Measurements from ENCODE around the gene B3GALNT1.

Gene B3GALNT1, protein sequence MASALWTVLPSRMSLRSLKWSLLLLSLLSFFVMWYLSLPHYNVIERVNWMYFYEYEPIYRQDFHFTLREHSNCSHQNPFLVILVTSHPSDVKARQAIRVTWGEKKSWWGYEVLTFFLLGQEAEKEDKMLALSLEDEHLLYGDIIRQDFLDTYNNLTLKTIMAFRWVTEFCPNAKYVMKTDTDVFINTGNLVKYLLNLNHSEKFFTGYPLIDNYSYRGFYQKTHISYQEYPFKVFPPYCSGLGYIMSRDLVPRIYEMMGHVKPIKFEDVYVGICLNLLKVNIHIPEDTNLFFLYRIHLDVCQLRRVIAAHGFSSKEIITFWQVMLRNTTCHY

GRCh38 chr3:161104561-161105551 lies at the start of gene B3GALNT1:
Gene B3GALNT1 (minus strand): TSS chr3:161105349. CDS start chr3:161086754, 18,595 bp downstream.
- H3K36me3 Mint-ChIP-seq (ENCODE audit: low read depth) = no peaks in the 10 kb centered on the region
- H3K4me3 Mint-ChIP-seq = peak within 1 kb of the TSS; percentile 81
- peaks cover 24% of the 10 kb centered on the region for H3K27me3 Mint-ChIP-seq
- peaks cover 13% of the 10 kb centered on the region for H3K4me1 Mint-ChIP-seq (ENCODE audit: low read depth)
- no peak within 1 kb of the TSS for H3K27ac Mint-ChIP-seq
- no peaks in the 10 kb centered on the region for H3K9me3 Mint-ChIP-seq

DNA sequence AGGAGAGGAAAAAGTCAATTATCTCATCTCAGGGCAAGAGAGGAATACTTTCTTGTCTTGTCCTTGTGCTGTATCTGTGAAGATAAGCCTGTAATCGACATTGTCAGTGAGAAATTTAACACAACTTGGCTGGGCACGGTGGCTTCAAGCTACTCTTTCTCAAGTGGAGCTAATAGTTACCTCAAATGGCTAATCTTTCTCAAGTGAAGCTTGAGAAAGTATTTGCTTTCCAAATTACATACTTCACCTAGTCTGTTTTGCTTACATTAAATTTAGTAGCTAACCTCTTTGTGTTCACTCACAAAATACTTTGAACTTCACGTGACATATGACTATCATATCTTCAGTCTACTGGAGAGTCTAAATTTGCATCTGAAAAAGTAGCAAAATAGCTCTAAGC lies 48.3 kb upstream of the B3GALNT1 start:
- no peaks in the 10 kb centered on the region for H3K9me3 Mint-ChIP-seq
- H3K4me3 Mint-ChIP-seq = no peak overlapping the region
- H3K36me3 Mint-ChIP-seq (ENCODE audit: low read depth) = no peaks in the 10 kb centered on the region
- no peaks in the 10 kb centered on the region for H3K4me1 Mint-ChIP-seq (ENCODE audit: low read depth)
- H3K27ac Mint-ChIP-seq = no peak overlapping the region
- peaks cover 11% of the 10 kb centered on the region for H3K27me3 Mint-ChIP-seq

- Mint-ChIP-seq H3K27ac (no peak overlapping the region), H3K27me3 (peaks cover 8% of the 10 kb centered on the region), H3K9me3 (no peaks in the 10 kb centered on the region), H3K36me3 (ENCODE audit: low read depth) (no peaks in the 10 kb centered on the region), H3K4me1 (ENCODE audit: low read depth) (no peaks in the 10 kb centered on the region), H3K4me3 (no peak overlapping the region)
These were observed 44.9 kb upstream of the B3GALNT1 start for GRCh38 chr3:161150001-161150525.

- H3K9me3 Mint-ChIP-seq = no peaks in the 10 kb centered on the region
- H3K36me3 Mint-ChIP-seq (ENCODE audit: low read depth) = no peaks in the 10 kb centered on the region
- H3K27ac Mint-ChIP-seq = no peak overlapping the region
- no peak overlapping the region for H3K4me3 Mint-ChIP-seq
- peaks cover 8% of the 10 kb centered on the region for H3K27me3 Mint-ChIP-seq
- no peaks in the 10 kb centered on the region for H3K4me1 Mint-ChIP-seq (ENCODE audit: low read depth)
These were observed 44.4 kb upstream of the B3GALNT1 start for GRCh38 chr3:161149529-161149928.

GRCh38 chr3:161148832-161149475 lies 43.8 kb upstream of the B3GALNT1 start:
- Mint-ChIP-seq H3K27ac (no peak overlapping the region), H3K9me3 (no peaks in the 10 kb centered on the region), H3K4me1 (ENCODE audit: low read depth) (no peaks in the 10 kb centered on the region), H3K27me3 (peaks cover 8% of the 10 kb centered on the region), H3K4me3 (no peak overlapping the region), H3K36me3 (ENCODE audit: low read depth) (no peaks in the 10 kb centered on the region)

- H3K4me3 Mint-ChIP-seq = no peak overlapping the region
- no peaks in the 10 kb centered on the region for H3K36me3 Mint-ChIP-seq (ENCODE audit: low read depth)
- H3K4me1 Mint-ChIP-seq (ENCODE audit: low read depth) = no peaks in the 10 kb centered on the region
- H3K27ac Mint-ChIP-seq = no peak overlapping the region
- no peaks in the 10 kb centered on the region for H3K9me3 Mint-ChIP-seq
- peaks cover 8% of the 10 kb centered on the region for H3K27me3 Mint-ChIP-seq
These were observed 37.3 kb upstream of the B3GALNT1 start for GRCh38 chr3:161142486-161142885.

DNA sequence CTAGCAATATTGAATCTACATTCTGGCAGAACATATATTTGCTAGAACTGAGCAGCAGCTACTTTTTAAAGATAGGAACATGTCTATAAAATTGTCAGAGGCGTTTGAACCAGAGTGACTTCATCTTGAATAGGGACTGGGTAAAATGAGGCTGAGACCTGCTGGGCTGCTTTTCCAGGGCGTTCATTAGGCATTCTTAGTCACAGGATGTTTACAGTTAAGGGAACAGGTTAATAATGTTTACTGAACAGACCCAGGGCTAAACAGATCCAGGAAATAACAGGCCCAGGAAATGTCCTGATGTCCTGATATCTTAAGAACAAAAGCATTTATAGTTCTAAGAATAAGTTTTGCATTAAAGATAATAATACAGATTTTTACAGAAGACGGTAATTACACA lies 34.5 kb upstream of the B3GALNT1 start:
- peaks cover 4% of the 10 kb centered on the region for H3K27me3 Mint-ChIP-seq
- no peaks in the 10 kb centered on the region for H3K9me3 Mint-ChIP-seq
- no peaks in the 10 kb centered on the region for H3K36me3 Mint-ChIP-seq (ENCODE audit: low read depth)
- no peaks in the 10 kb centered on the region for H3K4me1 Mint-ChIP-seq (ENCODE audit: low read depth)
- no peak overlapping the region for H3K4me3 Mint-ChIP-seq
- H3K27ac Mint-ChIP-seq = no peak overlapping the region

GRCh38 chr3:161137260-161137659 lies 32.1 kb upstream of the B3GALNT1 start:
- no peak overlapping the region for H3K27ac Mint-ChIP-seq
- no peaks in the 10 kb centered on the region for H3K4me1 Mint-ChIP-seq (ENCODE audit: low read depth)
- H3K4me3 Mint-ChIP-seq = no peak overlapping the region
- H3K36me3 Mint-ChIP-seq (ENCODE audit: low read depth) = no peaks in the 10 kb centered on the region
- peaks cover 4% of the 10 kb centered on the region for H3K27me3 Mint-ChIP-seq
- no peaks in the 10 kb centered on the region for H3K9me3 Mint-ChIP-seq

DNA sequence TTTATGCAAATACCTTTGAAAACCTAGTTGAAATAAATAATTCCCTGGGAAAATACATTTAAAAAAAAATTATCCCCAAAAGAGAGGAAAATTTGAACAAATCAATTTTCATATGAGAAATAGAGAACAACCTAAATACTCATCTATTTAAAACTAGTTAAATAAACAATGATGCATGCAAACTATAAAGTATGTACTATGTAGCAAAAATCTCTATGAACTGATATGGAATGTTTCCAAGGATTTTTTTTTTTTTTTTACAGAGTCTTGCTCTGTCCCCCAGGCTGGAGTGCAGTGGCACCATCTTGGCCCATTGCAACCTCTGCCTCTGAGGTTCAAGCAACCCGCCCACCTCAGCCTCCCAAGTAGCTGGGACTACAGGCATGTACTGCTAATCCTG lies 27.2 kb upstream of the B3GALNT1 start:
- Mint-ChIP-seq H3K4me1 (ENCODE audit: low read depth) (no peaks in the 10 kb centered on the region), H3K9me3 (no peaks in the 10 kb centered on the region), H3K27me3 (no peaks in the 10 kb centered on the region), H3K36me3 (ENCODE audit: low read depth) (no peaks in the 10 kb centered on the region), H3K4me3 (no peak overlapping the region), H3K27ac (no peak overlapping the region)

- Mint-ChIP-seq H3K27ac (no peak overlapping the region), H3K36me3 (ENCODE audit: low read depth) (peaks cover 4% of the 10 kb centered on the region), H3K4me3 (no peak overlapping the region), H3K4me1 (ENCODE audit: low read depth) (no peaks in the 10 kb centered on the region), H3K9me3 (peaks cover 14% of the 10 kb centered on the region), H3K27me3 (peaks cover 8% of the 10 kb centered on the region)
These were observed 21.3 kb upstream of the B3GALNT1 start for GRCh38 chr3:161126495-161126894.

DNA sequence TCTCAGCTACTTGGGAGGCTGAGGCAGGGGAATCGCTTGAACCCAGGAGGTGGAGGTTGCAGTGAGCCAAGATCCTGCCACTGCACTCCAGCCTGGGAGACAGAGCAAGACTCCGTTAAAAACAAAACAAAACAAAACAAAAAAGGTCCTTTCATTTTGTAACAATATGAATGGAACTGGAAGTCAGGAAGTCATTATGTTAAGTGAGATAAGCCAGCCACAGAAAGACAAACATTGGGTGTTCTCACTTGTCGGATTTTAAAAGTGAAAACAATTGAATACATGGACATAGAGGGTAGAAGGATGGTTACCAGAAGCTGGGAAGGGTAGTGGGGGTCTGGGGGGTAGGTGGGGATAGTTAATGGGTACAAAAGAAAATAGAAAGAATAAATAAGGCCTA lies 12.5 kb upstream of the B3GALNT1 start:
- H3K9me3 Mint-ChIP-seq = peaks cover 27% of the 10 kb centered on the region
- H3K27me3 Mint-ChIP-seq = peaks cover 32% of the 10 kb centered on the region
- no peak overlapping the region for H3K4me3 Mint-ChIP-seq
- H3K27ac Mint-ChIP-seq = no peak overlapping the region
- H3K4me1 Mint-ChIP-seq (ENCODE audit: low read depth) = no peaks in the 10 kb centered on the region
- no peaks in the 10 kb centered on the region for H3K36me3 Mint-ChIP-seq (ENCODE audit: low read depth)

- H3K9me3 Mint-ChIP-seq = no peaks in the 10 kb centered on the region
- H3K36me3 Mint-ChIP-seq (ENCODE audit: low read depth) = no peaks in the 10 kb centered on the region
- no peak overlapping the region for H3K4me3 Mint-ChIP-seq
- H3K4me1 Mint-ChIP-seq (ENCODE audit: low read depth) = peaks cover 13% of the 10 kb centered on the region
- H3K27me3 Mint-ChIP-seq = peaks cover 37% of the 10 kb centered on the region
- H3K27ac Mint-ChIP-seq = no peak overlapping the region
These were observed 3.7 kb upstream of the B3GALNT1 start for GRCh38 chr3:161108840-161109239.

DNA sequence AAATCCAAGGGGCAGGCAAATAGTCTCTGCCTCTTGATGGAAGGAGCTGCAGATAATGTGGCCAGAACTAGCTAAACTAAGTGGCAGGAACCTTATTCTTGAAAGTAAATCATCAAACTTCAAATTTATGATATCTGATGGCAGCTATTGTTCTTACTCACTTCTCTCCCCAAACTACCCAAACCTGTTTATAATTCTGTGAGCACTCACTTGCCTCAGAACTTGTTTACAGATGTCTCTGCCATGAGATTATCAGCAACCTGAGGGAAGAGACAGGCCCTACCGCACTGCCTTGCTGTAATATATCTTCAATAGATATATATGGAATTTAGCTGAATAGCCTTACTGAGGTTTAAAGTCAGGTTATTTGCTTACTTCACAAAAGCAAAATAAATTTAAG lies 2.2 kb upstream of the B3GALNT1 start:
- H3K9me3 Mint-ChIP-seq = no peaks in the 10 kb centered on the region
- H3K4me3 Mint-ChIP-seq = no peak overlapping the region
- H3K27ac Mint-ChIP-seq = no peak overlapping the region

GRCh38 chr3:161103776-161104385 lies 1.3 kb downstream of the B3GALNT1 start:
- peak overlapping the region; percentile 81 for H3K4me3 Mint-ChIP-seq
- H3K27me3 Mint-ChIP-seq = peaks cover 23% of the 10 kb centered on the region
- peaks cover 13% of the 10 kb centered on the region for H3K4me1 Mint-ChIP-seq (ENCODE audit: low read depth)
- no peaks in the 10 kb centered on the region for H3K36me3 Mint-ChIP-seq (ENCODE audit: low read depth)
- H3K27ac Mint-ChIP-seq = no peak overlapping the region
- H3K9me3 Mint-ChIP-seq = no peaks in the 10 kb centered on the region

More for the DNA sequence above, 2.2 kb upstream of the B3GALNT1 start:
- Mint-ChIP-seq H3K27me3 (peaks cover 39% of the 10 kb centered on the region), H3K36me3 (ENCODE audit: low read depth) (no peaks in the 10 kb centered on the region), H3K4me1 (ENCODE audit: low read depth) (peaks cover 13% of the 10 kb centered on the region)

All from stimulated activated naive CD8-positive, alpha-beta T cell treated with anti-CD3 and anti-CD28 coated beads, Interleukin-15, Interleukin-2, amounts not matched to agents 100 ng/mL and 50 ng/mL, for 24 hours (primary cell).